GM19468 (cell line): ENCODE results near the gene DLD.
"Not testable (repeated sequence)": the region's sequence is repeated elsewhere in the genome, so short reads cannot be mapped to it uniquely, and the experiment has no call there.

Source experiments
- ATAC-seq: cut with Tn5 transposase; IDR thresholded peaks from one replicate; pipeline ENCODE4 v1.9.1; 2021; ENCODE audit warnings: mild to moderate bottlenecking, moderate library complexity, moderate number of reproducible peaks; ENCODE audit not compliant: unreplicated experiment; ENCODE audit errors: extremely low read depth

DLD gene

DNA sequence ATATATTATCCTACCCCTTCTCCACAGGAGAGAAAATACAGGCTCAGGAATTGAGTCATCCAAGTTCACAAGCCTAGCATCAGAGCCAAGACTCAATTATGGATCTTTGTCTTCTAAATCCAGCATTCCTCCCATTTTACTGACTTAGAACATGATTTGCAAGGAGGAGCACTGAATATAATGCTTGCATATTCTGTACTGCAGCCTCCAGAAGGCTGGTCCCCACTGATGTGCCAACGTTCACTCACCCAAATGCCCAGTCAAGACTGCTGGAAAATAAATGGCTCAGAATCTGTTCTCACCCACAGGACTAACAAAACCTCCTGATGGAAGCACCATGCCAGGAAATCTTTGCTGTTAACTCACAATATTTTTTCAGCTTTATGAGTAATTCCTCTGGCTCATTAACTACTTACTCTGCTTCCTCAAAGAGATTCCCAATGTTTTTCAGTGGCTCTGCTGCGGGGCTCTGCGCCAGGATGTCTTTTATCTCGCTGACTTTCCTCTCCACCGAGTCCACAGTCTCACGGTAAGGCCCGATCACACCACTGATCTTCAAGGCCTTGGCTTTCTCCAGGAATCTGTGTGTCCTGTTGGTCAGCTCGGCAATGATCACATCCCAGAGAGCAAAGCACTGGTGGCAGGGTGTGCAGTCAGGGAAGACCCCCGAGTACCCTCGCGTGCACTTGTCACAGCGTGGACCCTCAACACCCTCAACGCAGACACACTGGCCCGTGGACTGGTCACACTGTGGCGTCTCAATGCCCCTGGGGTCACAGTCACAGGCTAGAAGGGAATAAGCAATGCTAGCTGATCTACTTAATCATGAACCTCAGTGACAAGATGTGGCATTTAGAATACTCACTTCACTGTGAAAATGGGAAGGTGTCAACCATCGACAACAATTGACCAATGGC, 48.8 kb downstream of the DLD start:
- ATAC-seq, result no peak

- ATAC-seq, result no peak
These were observed 50.0 kb downstream of the DLD start for GRCh38 chr7:107940951-107941350.

DNA sequence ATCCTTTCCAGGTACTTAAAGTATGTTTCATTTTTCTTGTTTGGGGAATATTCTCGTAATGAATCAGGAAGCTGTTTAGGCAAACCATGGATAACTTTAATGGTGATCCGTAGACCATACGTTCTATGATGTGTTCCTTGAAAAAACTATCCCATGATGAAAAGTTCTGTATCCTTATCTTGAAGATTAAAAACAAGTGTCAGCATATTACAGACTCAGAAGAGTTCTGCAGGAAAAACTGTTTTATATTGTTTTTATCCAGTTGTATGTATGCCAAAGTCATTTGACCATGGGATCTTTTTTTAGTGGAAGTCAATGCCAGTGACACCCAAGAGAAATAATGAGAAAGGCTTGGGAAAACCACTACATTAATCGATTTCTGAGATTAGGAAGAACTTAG, 52.0 kb downstream of the DLD start:
- no peak for ATAC-seq

GRCh38 chr7:107944411-107945169, 53.6 kb downstream of the DLD start:
- no peak for ATAC-seq

GRCh38 chr7:107945332-107945731, 54.3 kb downstream of the DLD start:
- no peak for ATAC-seq

- ATAC-seq, result no peak
These were observed 55.5 kb downstream of the DLD start for GRCh38 chr7:107946451-107946850.

DNA sequence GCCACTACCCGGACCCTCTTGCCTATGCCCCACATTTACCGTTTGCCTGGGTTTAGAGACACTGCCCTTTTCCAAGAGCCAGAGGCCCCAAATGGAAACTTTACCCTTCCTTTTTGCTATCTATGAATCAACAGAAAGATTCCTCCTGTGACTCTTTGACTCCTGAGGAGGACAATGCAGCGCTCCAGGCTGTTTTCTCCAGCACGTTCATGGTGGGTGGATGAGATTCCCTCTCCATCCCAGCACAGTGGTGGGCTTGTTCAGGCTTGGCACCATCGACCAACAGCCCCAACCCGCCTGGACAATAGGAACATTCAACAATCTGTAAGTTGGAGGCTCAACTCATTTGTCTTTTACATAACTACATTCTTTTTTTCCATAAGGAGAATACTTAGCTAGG, 55.9 kb downstream of the DLD start:
- no peak for ATAC-seq

GRCh38 chr7:107948645-107949442, 57.9 kb downstream of the DLD start:
- no peak for ATAC-seq

- ATAC-seq, result no peak
These were observed 58.5 kb downstream of the DLD start for GRCh38 chr7:107949443-107949935.

- no peak for ATAC-seq
These were observed 60.3 kb downstream of the DLD start for GRCh38 chr7:107951172-107951787.

GRCh38 chr7:107951896-107952295, 60.9 kb downstream of the DLD start:
- no peak for ATAC-seq

- ATAC-seq, result no peak
These were observed 62.4 kb downstream of the DLD start for GRCh38 chr7:107953265-107953923.

- ATAC-seq, result no peak
These were observed 62.9 kb downstream of the DLD start for GRCh38 chr7:107953924-107954303.

GRCh38 chr7:107955394-107955793, 64.4 kb downstream of the DLD start:
- ATAC-seq, result no peak

DNA sequence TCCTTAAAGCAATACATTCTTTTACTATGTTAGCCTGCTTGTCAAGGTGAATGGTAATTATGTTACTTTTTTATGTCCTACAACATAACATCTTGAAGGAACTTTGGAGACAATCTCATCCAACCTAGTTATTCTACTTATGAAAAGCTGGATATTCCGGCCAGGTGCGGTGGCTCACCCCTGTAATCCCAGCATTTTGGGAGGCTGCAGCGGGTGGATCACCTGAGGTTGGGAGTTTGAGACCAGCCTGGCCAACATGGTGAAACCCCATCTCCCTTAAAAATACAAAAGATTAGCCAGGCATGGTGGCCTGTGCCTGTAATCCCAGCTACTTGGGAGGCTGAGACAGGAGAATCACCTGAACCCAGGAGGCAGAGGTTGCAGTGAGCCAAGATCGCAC, 66.0 kb downstream of the DLD start:
- ATAC-seq, result not testable (repeated sequence)

GRCh38 chr7:107957436-107957835, 66.5 kb downstream of the DLD start:
- no peak for ATAC-seq

DNA sequence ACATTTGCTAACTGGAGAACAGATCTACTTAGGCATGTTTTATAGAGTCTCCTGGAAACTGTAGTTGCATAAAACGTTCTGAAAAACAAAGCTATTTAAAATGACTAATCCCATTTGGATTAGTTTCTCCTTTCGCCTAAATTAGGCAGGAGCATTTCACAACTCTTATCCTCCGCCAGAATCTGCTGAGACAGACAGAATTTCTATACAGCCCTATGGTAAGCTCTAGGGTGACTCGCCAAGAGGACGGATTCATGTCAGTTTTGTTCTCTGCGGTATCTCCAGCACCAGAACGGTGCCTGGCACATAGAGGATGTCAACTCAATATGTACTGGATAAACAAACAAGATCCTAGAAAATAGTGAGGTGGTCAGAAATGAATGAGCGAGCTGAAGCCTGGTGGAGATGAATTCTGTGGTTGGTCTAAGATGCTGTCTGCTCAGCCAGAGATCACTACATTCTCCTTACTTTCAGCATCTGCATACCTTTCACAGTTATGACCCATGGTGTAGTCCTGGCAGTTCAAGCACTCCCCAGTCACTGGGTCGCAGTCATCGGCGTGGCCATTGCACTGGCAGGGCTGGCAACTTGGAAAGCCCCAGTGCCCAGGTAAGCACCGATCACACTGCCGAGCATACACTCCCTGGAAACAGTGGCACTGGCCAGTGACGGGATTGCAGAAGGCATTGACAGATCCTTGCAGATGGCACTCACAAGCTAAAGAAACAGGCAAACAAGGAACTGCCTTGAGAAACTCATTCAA, 68.0 kb downstream of the DLD start:
- no peak for ATAC-seq

DNA sequence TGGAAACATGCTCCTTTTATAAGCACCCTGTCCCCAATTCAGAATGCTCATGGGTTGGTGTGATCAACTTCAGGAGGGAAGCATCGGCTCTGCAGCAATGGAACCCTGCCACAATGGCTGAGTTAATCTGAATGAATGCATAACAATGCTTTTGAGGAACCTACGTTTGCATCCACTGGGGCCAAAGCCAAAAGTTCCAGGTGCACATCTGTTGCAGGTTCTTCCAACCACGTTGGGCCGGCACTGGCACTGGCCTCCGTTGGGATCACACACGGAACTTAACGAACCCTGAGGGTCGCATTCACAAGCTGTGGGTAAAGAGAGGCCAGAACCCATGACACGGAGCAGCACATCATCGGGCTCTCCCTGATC, 68.5 kb downstream of the DLD start:
- ATAC-seq, result no peak

GRCh38 chr7:107960272-107960671, 69.3 kb downstream of the DLD start:
- no peak for ATAC-seq
